Peyer's patch (tissue), 4 donors: ENCODE results near the gene DOCK9. TPM values are rescaled to one million over a fixed set of nuclear protein-coding genes. Genes with fewer than 3 reads are reported as not detected.

Experiments used
- DNase-seq, 3 donors: peaks; one replicate each; pipeline ENCODE4 v3.0.0-alpha.2; 2017 to 2019
- H3K27ac ChIP-seq, 4 donors: fragments of 200-600 bp; sonication (generic); one replicate each; pipeline ENCODE4 v1.5.1; 2016 to 2019
- H3K27me3 ChIP-seq, 2 donors: fragments of 200-600 bp; sonication (generic); one replicate each; pipeline ENCODE4 v1.5.1; 2019
- H3K36me3 ChIP-seq, 3 donors: fragments of 200-600 bp; sonication (generic); one replicate each; pipeline ENCODE4 v1.5.1; 2016 to 2019
- H3K4me1 ChIP-seq, 4 donors: fragments of 200-600 bp; sonication (generic); one replicate each; pipeline ENCODE4 v1.5.1; 2016 to 2019
- H3K4me3 ChIP-seq, 4 donors: fragments of 200-600 bp; sonication (generic); 1 replicate in 3 of 4; 2 replicates in 1 of 4; pipeline ENCODE4 v1.5.1; 2016 to 2019; ENCODE audit warnings: mild to moderate bottlenecking in 1 of 4
- H3K9me3 ChIP-seq, 4 donors: fragments of 200-600 bp; sonication (generic); one replicate each; pipeline ENCODE4 v1.5.1; 2016 to 2019; ENCODE audit warnings: mild to moderate bottlenecking in 1 of 4
- CTCF ChIP-seq, 6 experiments: fragments of 450-650 bp in 4 of 6; fragments of 200-600 bp in 2 of 6; sonication (generic) in 1 of 6; IDR thresholded peaks; one replicate each; pipeline ENCODE4 v1.5.1; 2017 to 2019; ENCODE audit warnings: antibody characterized with exemption in 6 of 6, mild to moderate bottlenecking in 3 of 6, moderate library complexity in 1 of 6
- POLR2A ChIP-seq, 2 donors: fragments of 450-650 bp; IDR thresholded peaks; one replicate each; pipeline ENCODE4 v1.5.1; 2017; ENCODE audit warnings: antibody characterized with exemption in 2 of 2, mild to moderate bottlenecking in 2 of 2, moderate library complexity in 2 of 2
- total RNA-seq, 4 donors: library from RNA; depleted of rRNA; stranded (reverse); fragments of >200 nt; gene quantifications; one replicate each; pipeline ENCODE4 v1.1.0, GENCODE V29; 2016

The DOCK9 gene
- total RNA-seq, 4 donors from 2014 or later = 52.5 to 166 (median 54.2) TPM

- TF ChIP-seq POLR2A (IDR thresholded peaks at IDR 0.05) (no peak), CTCF (IDR thresholded peaks at IDR 0.05) (no peak)
- DNase-seq = no peak
- Histone ChIP-seq H3K4me3 (no peak overlapping the region), H3K9me3 (peaks cover 0 to 2% (median 0%) of the 10 kb centered on the region in 4 donors), H3K27me3 (no peaks in the 10 kb centered on the region), H3K27ac (no peak overlapping the region), H3K36me3 (peaks cover 0 to 79% (median 0%) of the 10 kb centered on the region in 3 donors), H3K4me1 (no peaks in the 10 kb centered on the region)
These were observed 99.3 kb downstream of the DOCK9 start for GRCh38 chr13:98878486-98879126.

- TF ChIP-seq POLR2A (IDR thresholded peaks at IDR 0.05) = no peak
- no peak for TF ChIP-seq CTCF (IDR thresholded peaks at IDR 0.05)
These were observed 99.9 kb downstream of the DOCK9 start for GRCh38 chr13:98877936-98878335.

GRCh38 chr13:98877466-98877865 lies 100.4 kb downstream of the DOCK9 start:
- H3K9me3 ChIP-seq = peaks cover 0 to 8% (median 0%) of the 10 kb centered on the region in 4 donors
- no peak overlapping the region for H3K27ac ChIP-seq
- DNase-seq = no peak
- H3K4me3 ChIP-seq = no peak overlapping the region
- H3K4me1 ChIP-seq = no peaks in the 10 kb centered on the region
- TF ChIP-seq POLR2A (IDR thresholded peaks at IDR 0.05) (no peak), CTCF (IDR thresholded peaks at IDR 0.05) (no peak)
- no peaks in the 10 kb centered on the region for H3K27me3 ChIP-seq
- peaks cover 0 to 79% (median 0%) of the 10 kb centered on the region in 3 donors for H3K36me3 ChIP-seq

More at GRCh38 chr13:98877936-98878335, 99.9 kb downstream of the DOCK9 start:
- Histone ChIP-seq H3K27me3 (no peaks in the 10 kb centered on the region), H3K27ac (no peak overlapping the region), H3K4me1 (no peaks in the 10 kb centered on the region), H3K36me3 (peaks cover 0 to 79% (median 0%) of the 10 kb centered on the region in 3 donors), H3K4me3 (no peak overlapping the region), H3K9me3 (peaks cover 0 to 8% (median 0%) of the 10 kb centered on the region in 4 donors)
- DNase-seq = no peak

- H3K27me3 ChIP-seq = no peaks in the 10 kb centered on the region
- no peak for TF ChIP-seq POLR2A (IDR thresholded peaks at IDR 0.05)
- TF ChIP-seq CTCF (IDR thresholded peaks at IDR 0.05) = no peak
- no peak overlapping the region for H3K4me3 ChIP-seq
- H3K9me3 ChIP-seq = peaks cover 0 to 8% (median 0%) of the 10 kb centered on the region in 4 donors
- H3K27ac ChIP-seq = no peak overlapping the region
- H3K4me1 ChIP-seq = no peaks in the 10 kb centered on the region
- DNase-seq = no peak
- peaks cover 0 to 59% (median 0%) of the 10 kb centered on the region in 3 donors for H3K36me3 ChIP-seq
These were observed 102.6 kb downstream of the DOCK9 start for GRCh38 chr13:98875146-98875729.

GRCh38 chr13:98874029-98874397 lies 103.9 kb downstream of the DOCK9 start:
- Histone ChIP-seq H3K4me1 (no peaks in the 10 kb centered on the region), H3K27ac (no peak overlapping the region), H3K36me3 (peaks cover 0 to 47% (median 0%) of the 10 kb centered on the region in 3 donors), H3K4me3 (no peak overlapping the region), H3K9me3 (peaks cover 0 to 8% (median 0%) of the 10 kb centered on the region in 4 donors), H3K27me3 (no peaks in the 10 kb centered on the region)
- no peak for TF ChIP-seq CTCF (IDR thresholded peaks at IDR 0.05)
- no peak for TF ChIP-seq POLR2A (IDR thresholded peaks at IDR 0.05)
- no peak for DNase-seq
